H1 (cell line): Measurements from ENCODE around the gene ZNF524. TPM values are rescaled to one million over a fixed set of nuclear protein-coding genes. Genes with fewer than 3 reads are reported as not detected.

Experiments
- ATF2 ChIP-seq: IDR thresholded peaks from 2 replicates; pipeline ENCODE4 v1.6.1; 2012; ENCODE audit warnings: low read length, inconsistent platforms
- BCL11A ChIP-seq, 2 experiments: IDR thresholded peaks; one replicate each; pipeline ENCODE4 v1.6.1; 2011; ENCODE audit warnings: low read depth in 2 of 2, low read length in 2 of 2, mild to moderate bottlenecking in 2 of 2
- CHD7 ChIP-seq: fragments of 300-600 bp; sonication (generic); IDR thresholded peaks from 2 replicates; pipeline ENCODE4 v1.7.1; 2012; ENCODE audit warnings: low read length, moderate library complexity, mild to moderate bottlenecking, inconsistent platforms; ENCODE audit not compliant: insufficient replicate concordance
- CREB1 ChIP-seq: IDR thresholded peaks from 2 replicates; pipeline ENCODE4 v1.6.1; 2012; ENCODE audit warnings: inconsistent platforms
- RFX5 ChIP-seq: IDR thresholded peaks from 2 replicates; pipeline ENCODE4 v1.6.1; 2011; ENCODE audit warnings: low read depth, low read length, improper control_type of control experiment, borderline replicate concordance
- RXRA ChIP-seq: IDR thresholded peaks from 2 replicates; pipeline ENCODE4 v1.6.1; 2011; ENCODE audit warnings: low read depth, mild to moderate bottlenecking, low read length, moderate library complexity; ENCODE audit not compliant: insufficient read depth
- TAF7 ChIP-seq: optimal IDR thresholded peaks from 2 replicates; pipeline ENCODE3; 2011; ENCODE audit warnings: low read depth, mild to moderate bottlenecking, inconsistent platforms, low read length, moderate library complexity, borderline replicate concordance
- TCF12 ChIP-seq: IDR thresholded peaks from 2 replicates; pipeline ENCODE4 v1.6.1; 2011; ENCODE audit warnings: low read depth, mild to moderate bottlenecking, low read length
- polyA plus RNA-seq, 7 experiments: library from polyadenylated mRNA; depleted of rRNA in 3 of 7; stranded (reverse) in 5 of 7; unstranded in 2 of 7; fragments of >200 nt in 5 of 7; fragments of 200-250 nt in 2 of 7; gene quantifications; 1 replicate in 5 of 7; 2 replicates in 1 of 7; 4 replicates in 1 of 7; pipeline versions ENCODE4 v1.2.1 to v1.2.3, GENCODE V29; 2011 to 2013; ENCODE audit warnings: missing spikeins in 2 of 7, mixed read lengths in 2 of 7
- total RNA-seq: library from RNA; stranded (reverse); fragmentation: NEBNext Ultra II Directional; extraction: Animal tissue kit (Norgen Biotek cat#: 25700); gene quantifications from 2 replicates; pipeline ENCODE4 v1.2.1, GENCODE V29; 2021

Gene ZNF524
- total and polyA plus RNA-seq, 2 of the 8 experiments (the other 6 are each of a cell fraction or from before 2014, with no cell fraction given): 4.4 to 4.7 TPM

DNA sequence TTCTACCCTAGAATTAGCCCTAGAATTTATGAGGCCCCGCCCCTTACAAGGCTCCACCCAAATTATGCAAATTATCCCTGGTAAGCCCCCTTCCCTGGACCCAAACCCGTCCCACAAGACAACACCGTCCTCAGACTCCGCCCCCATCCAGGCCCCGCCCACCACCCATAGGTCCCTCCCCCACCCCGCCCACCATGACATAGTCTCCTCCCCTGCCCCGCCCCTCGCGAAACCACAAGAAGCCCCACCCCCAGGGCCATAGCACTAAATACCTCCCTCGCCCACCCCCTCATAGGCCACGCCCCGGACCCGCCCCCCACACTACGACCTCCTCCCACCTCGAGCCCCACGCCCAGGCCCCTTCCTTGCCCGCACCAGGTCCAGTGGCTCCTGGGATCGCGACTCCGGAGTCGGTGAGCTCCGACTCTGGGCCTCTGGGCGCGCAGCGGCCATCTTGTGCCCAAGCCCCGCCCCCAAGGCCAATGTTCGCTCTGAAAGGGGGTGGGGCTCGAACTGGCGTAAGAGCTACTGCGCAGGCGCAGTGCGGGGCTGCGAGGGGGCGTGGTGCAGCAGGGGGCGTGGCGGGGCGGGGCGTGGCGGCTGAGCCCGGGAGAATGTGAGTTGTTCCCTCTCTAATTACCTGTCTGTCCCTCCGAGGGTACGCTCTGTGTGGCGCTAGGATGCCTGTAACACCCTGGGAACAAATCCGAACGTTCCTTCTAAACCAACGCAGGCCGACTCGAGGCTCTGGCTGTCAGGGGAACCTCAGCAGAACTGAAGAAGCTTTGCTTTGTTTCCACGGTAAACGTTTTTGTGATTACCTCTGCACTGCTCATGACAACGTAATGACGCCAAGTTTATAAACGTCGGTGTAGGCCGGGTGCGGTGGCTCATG lies 24.3 kb downstream of the ZNF524 start, which contains the start of gene ZNF784 (continued):
- TF ChIP-seq CHD7: no peak
- no peak for TF ChIP-seq ATF2
- no peak for TF ChIP-seq TCF12
- TF ChIP-seq RXRA: no peak
- TF ChIP-seq TAF7: peak; percentile 83
- TF ChIP-seq CREB1: no peak
- TF ChIP-seq BCL11A (IDR thresholded peaks at IDR 0.05; ENCODE audit: low read depth in 2 of 2, low read length in 2 of 2): no peak
- no peak for TF ChIP-seq RFX5
